Neural cell (in vitro differentiated cells): ENCODE data around the gene ITGAD. TPM values are rescaled to one million over a fixed set of nuclear protein-coding genes. Genes with fewer than 3 reads are reported as not detected.

ENCODE experiments used
- H2AFZ ChIP-seq: fragments of 200-600, 300-800 bp; sonication (generic), shearing (Covaris generic); 2 replicates; pipeline ENCODE4 v1.6.0; 2014; ENCODE audit warnings: low read depth, mild to moderate bottlenecking, antibody characterized with exemption, low read length, moderate library complexity
- H3F3A ChIP-seq: fragments of 200-600 bp; shearing (Covaris generic); 2 replicates; pipeline ENCODE4 v1.6.1; 2016; ENCODE audit warnings: mild to moderate bottlenecking, moderate library complexity, mixed read lengths, antibody characterized with exemption, low read length; ENCODE audit not compliant: insufficient read depth, poor library complexity, severe bottlenecking
- H3K27ac ChIP-seq: fragments of 200-600, 300-800 bp; sonication (generic), shearing (Covaris generic); 2 replicates; pipeline ENCODE4 v1.5.1; 2014; ENCODE audit warnings: mild to moderate bottlenecking, low read length, moderate library complexity
- H3K27me3 ChIP-seq: fragments of 300-800, 200-600 bp; sonication (generic), shearing (Covaris generic); 2 replicates; pipeline ENCODE4 v1.6.0; 2014; ENCODE audit warnings: mild to moderate bottlenecking, low read depth, low read length, moderate library complexity; ENCODE audit not compliant: insufficient read depth
- H3K36me3 ChIP-seq: fragments of 300-800, 200-600 bp; sonication (generic), shearing (Covaris generic); 2 replicates; pipeline ENCODE4 v1.5.1; 2014; ENCODE audit warnings: mild to moderate bottlenecking, antibody characterized with exemption, low read length, moderate library complexity; ENCODE audit not compliant: insufficient read depth
- H3K4me2 ChIP-seq: fragments of 300-800, 200-600 bp; sonication (generic), shearing (Covaris generic); 2 replicates; pipeline ENCODE4 v1.6.0; 2014; ENCODE audit warnings: mild to moderate bottlenecking, low read length
- H3K4me3 ChIP-seq: fragments of 300-800, 200-600 bp; sonication (generic), shearing (Covaris generic); 2 replicates; pipeline ENCODE4 v1.5.1; 2014; ENCODE audit warnings: mild to moderate bottlenecking, low read length, moderate library complexity
- H3K79me2 ChIP-seq: fragments of 200-600 bp; shearing (Covaris generic); replicated peaks from 2 replicates; pipeline ENCODE4 v1.6.0; 2014; ENCODE audit warnings: mild to moderate bottlenecking, low read length, moderate library complexity; ENCODE audit not compliant: insufficient read depth
- H3K9ac ChIP-seq: fragments of 300-800, 200-600 bp; sonication (generic), shearing (Covaris generic); 2 replicates; pipeline ENCODE4 v1.6.1; 2016; ENCODE audit warnings: mild to moderate bottlenecking, low read length, mixed read lengths
- H3K9me2 ChIP-seq: fragments of 200-600 bp; shearing (Covaris generic); 2 replicates; pipeline ENCODE4 v1.6.1; 2016; ENCODE audit warnings: mild to moderate bottlenecking, low read length, mixed read lengths; ENCODE audit not compliant: insufficient read depth
- H3K9me3 ChIP-seq: fragments of 200-600, 300-800 bp; sonication (generic), shearing (Covaris generic); 2 replicates; pipeline ENCODE4 v1.6.1; 2016; ENCODE audit warnings: mild to moderate bottlenecking, mixed run types, low read length, moderate library complexity, mixed read lengths
- H4K20me1 ChIP-seq: fragments of 200-600 bp; shearing (Covaris generic); 2 replicates; pipeline ENCODE4 v1.6.1; 2016; ENCODE audit warnings: mild to moderate bottlenecking, mixed run types; ENCODE audit not compliant: insufficient read depth
- CTCF ChIP-seq: fragments of 450-650 bp; IDR thresholded peaks from 2 replicates; pipeline ENCODE4 v1.5.1; 2014; ENCODE audit warnings: antibody characterized with exemption, mild to moderate bottlenecking, moderate library complexity; ENCODE audit not compliant: poor library complexity, severe bottlenecking
- EP300 ChIP-seq: fragments of 450-650 bp; conservative IDR thresholded peaks from 2 replicates; pipeline ENCODE4 v1.6.1; 2014; ENCODE audit warnings: antibody characterized with exemption, mild to moderate bottlenecking, moderate library complexity; ENCODE audit not compliant: poor library complexity, severe bottlenecking
- EZH2 ChIP-seq: fragments of 200-600, 300-800 bp; shearing (Covaris generic), sonication (generic); IDR thresholded peaks from 2 replicates; pipeline ENCODE4 v1.6.1; 2014; ENCODE audit warnings: antibody characterized with exemption, low read length, borderline replicate concordance, mild to moderate bottlenecking; ENCODE audit not compliant: insufficient read depth, poor library complexity, severe bottlenecking
- MXI1 ChIP-seq: fragments of 450-650 bp; conservative IDR thresholded peaks from 2 replicates; pipeline ENCODE4 v1.6.1; 2014; ENCODE audit warnings: antibody characterized with exemption, mild to moderate bottlenecking; ENCODE audit not compliant: poor library complexity, severe bottlenecking
- POLR2AphosphoS5 ChIP-seq: IDR thresholded peaks from 2 replicates; pipeline ENCODE4 v1.6.1; 2012
- RAD21 ChIP-seq: fragments of 450-650 bp; conservative IDR thresholded peaks from 2 replicates; pipeline ENCODE4 v1.6.1; 2014; ENCODE audit warnings: antibody characterized with exemption, mild to moderate bottlenecking, moderate library complexity
- REST ChIP-seq: IDR thresholded peaks from 2 replicates; pipeline ENCODE4 v1.6.1; 2012; ENCODE audit warnings: borderline replicate concordance
- SMC3 ChIP-seq: fragments of 450-650 bp; conservative IDR thresholded peaks from 2 replicates; pipeline ENCODE4 v1.6.1; 2014; ENCODE audit warnings: antibody characterized with exemption, mild to moderate bottlenecking, moderate library complexity; ENCODE audit not compliant: poor library complexity
- TAF1 ChIP-seq: IDR thresholded peaks from 2 replicates; pipeline ENCODE4 v1.6.1; 2012; ENCODE audit warnings: low read depth
- polyA plus RNA-seq: library from polyadenylated mRNA; depleted of rRNA; stranded (reverse); fragments of >200 nt; gene quantifications from 2 replicates; pipeline ENCODE4 v1.2.3, GENCODE V29; 2014

ITGAD gene
- polyA plus RNA-seq, 1 donor from 2014 or later, result not detected

- H4K20me1 ChIP-seq, result no peaks in the 10 kb centered on the region
- no peaks in the 10 kb centered on the region for H3F3A ChIP-seq
- no peak overlapping the region for H3K27ac ChIP-seq
- no peaks in the 10 kb centered on the region for H3K27me3 ChIP-seq
- no peaks in the 10 kb centered on the region for H3K9me2 ChIP-seq
- H3K79me2 ChIP-seq, result no peaks in the 10 kb centered on the region
- TF ChIP-seq CTCF (no peak), SMC3 (no peak), TAF1 (no peak), RAD21 (no peak), MXI1 (no peak), POLR2AphosphoS5 (no peak), REST (no peak), EZH2 (no peak), EP300 (no peak)
- H3K4me2 ChIP-seq, result no peak overlapping the region
- H3K4me3 ChIP-seq, result no peak overlapping the region
- H3K9ac ChIP-seq, result no peak overlapping the region
- H2AFZ ChIP-seq, result no peak overlapping the region
- H3K9me3 ChIP-seq, result no peaks in the 10 kb centered on the region
- H3K36me3 ChIP-seq, result no peaks in the 10 kb centered on the region
Observed at GRCh38 chr16:31407406-31407805, 14.3 kb downstream of the ITGAD start.

- Histone ChIP-seq H4K20me1 (no peaks in the 10 kb centered on the region), H3K9ac (no peak overlapping the region), H3K79me2 (no peaks in the 10 kb centered on the region), H3K27me3 (no peaks in the 10 kb centered on the region), H3K9me2 (no peaks in the 10 kb centered on the region), H3K36me3 (no peaks in the 10 kb centered on the region), H2AFZ (no peak overlapping the region), H3F3A (no peaks in the 10 kb centered on the region), H3K4me3 (no peak overlapping the region), H3K4me2 (no peak overlapping the region), H3K9me3 (no peaks in the 10 kb centered on the region), H3K27ac (no peak overlapping the region)
- TF ChIP-seq POLR2AphosphoS5 (no peak), REST (no peak), MXI1 (no peak), SMC3 (no peak), EZH2 (no peak), TAF1 (no peak), CTCF (no peak), RAD21 (no peak), EP300 (no peak)
Observed at GRCh38 chr16:31409433-31409832, 16.3 kb downstream of the ITGAD start.
